SK-N-DZ (cell line): ENCODE results near the gene OTUB1.
A peak's percentile ranks its signal among the peaks of the same experiment; 100 is the strongest.

Experiments
- DNase-seq: peaks from one replicate; pipeline ENCODE4 v3.0.0-alpha.2; 2015; ENCODE audit warnings: low spot score

Gene OTUB1

GRCh38 chr11:63974259-63975143 is 11.7 kb upstream of the OTUB1 start, which contains the start of gene COX8A:
Gene COX8A, plus strand, starts transcription at chr11:63974620. Its CDS starts 61 bp downstream, at chr11:63974681.
- DNase-seq = peak; percentile 100

GRCh38 chr11:63978551-63979239 is 7.5 kb upstream of the OTUB1 start:
- no peak for DNase-seq

GRCh38 chr11:63979426-63979825 is 6.8 kb upstream of the OTUB1 start:
- DNase-seq = no peak

GRCh38 chr11:63985812-63986155 is 454 bp upstream of the OTUB1 start:
- no peak for DNase-seq

GRCh38 chr11:63986932-63987513 is 785 bp downstream of the OTUB1 start:
- DNase-seq = no peak

- DNase-seq = no peak
Observed at GRCh38 chr11:63991558-63991957, 5.3 kb downstream of the OTUB1 start.

- no peak for DNase-seq
Observed at GRCh38 chr11:63993100-63993499, 6.9 kb downstream of the OTUB1 start.

- no peak for DNase-seq
Observed at GRCh38 chr11:63993993-63994392, 7.8 kb downstream of the OTUB1 start.

- no peak for DNase-seq
Observed at GRCh38 chr11:63996512-63996911, 10.3 kb downstream of the OTUB1 start.

GRCh38 chr11:63997104-63997700 is 11.0 kb downstream of the OTUB1 start:
- no peak for DNase-seq

GRCh38 chr11:63997801-63998337 is 11.6 kb downstream of the OTUB1 start:
- no peak for DNase-seq

GRCh38 chr11:63998558-63999348 is 12.5 kb downstream of the OTUB1 start:
- no peak for DNase-seq

- peak; percentile 65 for DNase-seq
Observed at GRCh38 chr11:63999349-64000025, 13.2 kb downstream of the OTUB1 start.

GRCh38 chr11:64000026-64000739 is 13.9 kb downstream of the OTUB1 start:
- no peak for DNase-seq

- no peak for DNase-seq
Observed at GRCh38 chr11:64000740-64001483, 14.7 kb downstream of the OTUB1 start.

- no peak for DNase-seq
Observed at GRCh38 chr11:64001484-64002420, 15.5 kb downstream of the OTUB1 start.

GRCh38 chr11:64003807-64004589 is 17.8 kb downstream of the OTUB1 start:
- no peak for DNase-seq
